WTC11 (cell line): ENCODE data around the gene ZFHX2. TPM values are rescaled to one million over a fixed set of nuclear protein-coding genes. Genes with fewer than 3 reads are reported as not detected.

ENCODE experiments used
- CREB1 ChIP-seq: sonication (generic); formaldehyde crosslinking; IDR thresholded peaks from 2 replicates; pipeline ENCODE4 v1.8.0; 2023; ENCODE audit warnings: mild to moderate bottlenecking, missing genetic modification reagents
- ELF4 ChIP-seq: sonication (generic); formaldehyde crosslinking; IDR thresholded peaks from 2 replicates; pipeline ENCODE4 v1.8.1; 2022; ENCODE audit warnings: low read depth, mild to moderate bottlenecking, moderate library complexity, missing genetic modification reagents
- EMX1 ChIP-seq: fragments of 250-450 bp; sonication (Bioruptor Pico); IDR thresholded peaks from 2 replicates; pipeline ENCODE4 v1.8.0; 2021; ENCODE audit warnings: mild to moderate bottlenecking
- FOXK1 ChIP-seq: sonication (generic); formaldehyde crosslinking; IDR thresholded peaks from 2 replicates; pipeline ENCODE4 v1.8.0; 2022; ENCODE audit warnings: mild to moderate bottlenecking, moderate library complexity, missing genetic modification reagents
- FOXP1 ChIP-seq: sonication (generic); formaldehyde crosslinking; IDR thresholded peaks from 2 replicates; pipeline ENCODE4 v1.8.0; 2022; ENCODE audit warnings: missing genetic modification reagents, mild to moderate bottlenecking, moderate library complexity, borderline replicate concordance
- GABPB1 ChIP-seq: sonication (generic); formaldehyde crosslinking; IDR thresholded peaks from 2 replicates; pipeline ENCODE4 v1.8.1; 2023; ENCODE audit warnings: mild to moderate bottlenecking, missing genetic modification reagents
- MXD4 ChIP-seq: fragments of 250-450 bp; sonication (Bioruptor Pico); IDR thresholded peaks from 2 replicates; pipeline ENCODE4 v1.8.0; 2021; ENCODE audit warnings: mild to moderate bottlenecking, moderate library complexity, borderline replicate concordance
- NFATC4 ChIP-seq: fragments of 250-450 bp; sonication (Bioruptor Pico); IDR thresholded peaks from 2 replicates; pipeline ENCODE4 v1.9.0; 2021; ENCODE audit warnings: mild to moderate bottlenecking
- NFYB ChIP-seq: sonication (generic); formaldehyde crosslinking; conservative IDR thresholded peaks from 2 replicates; pipeline ENCODE4 v1.8.0; 2022; ENCODE audit warnings: low read depth, missing genetic modification reagents
- NR2C2 ChIP-seq: sonication (generic); formaldehyde crosslinking; IDR thresholded peaks from 2 replicates; pipeline ENCODE4 v1.8.0; 2022; ENCODE audit warnings: mild to moderate bottlenecking, missing genetic modification reagents
- OVOL2 ChIP-seq: fragments of 250-450 bp; sonication (Bioruptor Pico); IDR thresholded peaks from 2 replicates; pipeline ENCODE4 v1.9.0; 2021; ENCODE audit warnings: mild to moderate bottlenecking, borderline replicate concordance
- RELA ChIP-seq: sonication (generic); formaldehyde crosslinking; IDR thresholded peaks from 2 replicates; pipeline ENCODE4 v1.8.1; 2022; ENCODE audit warnings: missing genetic modification reagents, mild to moderate bottlenecking, borderline replicate concordance
- TEAD1 ChIP-seq: sonication (generic); formaldehyde crosslinking; IDR thresholded peaks from 2 replicates; pipeline ENCODE4 v1.8.0; 2022; ENCODE audit warnings: mild to moderate bottlenecking, missing genetic modification reagents
- TP53 ChIP-seq: sonication (generic); formaldehyde crosslinking; IDR thresholded peaks from 2 replicates; pipeline ENCODE4 v1.8.1; 2023; ENCODE audit warnings: mild to moderate bottlenecking, missing genetic modification reagents
- ZNF138 ChIP-seq: sonication (generic); formaldehyde crosslinking; conservative IDR thresholded peaks from 2 replicates; pipeline ENCODE4 v1.8.1; 2022; ENCODE audit warnings: mild to moderate bottlenecking, moderate library complexity, missing genetic modification reagents
- ZNF219 ChIP-seq: sonication (generic); formaldehyde crosslinking; IDR thresholded peaks from 2 replicates; pipeline ENCODE4 v1.8.0; 2023; ENCODE audit warnings: missing genetic modification reagents, mild to moderate bottlenecking, borderline replicate concordance
- ZNF416 ChIP-seq: fragments of 250-450 bp; sonication (Bioruptor Pico); IDR thresholded peaks from 2 replicates; pipeline ENCODE4 v1.9.0; 2021; ENCODE audit warnings: mild to moderate bottlenecking, inconsistent platforms
- total RNA-seq: library from RNA; stranded (reverse); gene quantifications from 3 replicates; pipeline ENCODE4 v1.2.3, GENCODE V29; 2021
- TF ChIP-seq, protein P1 (sequence below): fragments of 250-450 bp; sonication (Bioruptor Pico); IDR thresholded peaks from 2 replicates; pipeline ENCODE4 v1.9.0; 2021; ENCODE audit warnings: mild to moderate bottlenecking
- TF ChIP-seq, protein P2 (sequence below): sonication (generic); formaldehyde crosslinking; conservative IDR thresholded peaks from 2 replicates; pipeline ENCODE4 v1.8.1; 2022; ENCODE audit warnings: mild to moderate bottlenecking, missing genetic modification reagents
- TF ChIP-seq, protein P3 (sequence below): fragments of 250-450 bp; sonication (Bioruptor Pico); IDR thresholded peaks from 2 replicates; pipeline ENCODE4 v1.9.0; 2021; ENCODE audit warnings: mild to moderate bottlenecking
- TF ChIP-seq, protein P4 (sequence below): sonication (generic); formaldehyde crosslinking; IDR thresholded peaks from 2 replicates; pipeline ENCODE4 v1.8.0; 2022; ENCODE audit warnings: mild to moderate bottlenecking, missing genetic modification reagents
- TF ChIP-seq, protein P5 (sequence below): sonication (generic); formaldehyde crosslinking; IDR thresholded peaks from 2 replicates; pipeline ENCODE4 v1.8.1; 2023; ENCODE audit warnings: mild to moderate bottlenecking, missing genetic modification reagents
- TF ChIP-seq, protein P6 (sequence below): fragments of 250-450 bp; sonication (Bioruptor Pico); IDR thresholded peaks from 2 replicates; pipeline ENCODE4 v2.1.2; 2022; ENCODE audit warnings: mild to moderate bottlenecking, moderate library complexity
- TF ChIP-seq, protein P7 (sequence below): fragments of 250-450 bp; sonication (Bioruptor Pico); IDR thresholded peaks from 2 replicates; pipeline ENCODE4 v1.9.0; 2021; ENCODE audit warnings: moderate library complexity, mild to moderate bottlenecking, inconsistent platforms, borderline replicate concordance
- TF ChIP-seq, protein P8 (sequence below): sonication (generic); formaldehyde crosslinking; IDR thresholded peaks from 2 replicates; pipeline ENCODE4 v1.8.1; 2022; ENCODE audit warnings: low read depth, missing genetic modification reagents, borderline replicate concordance
- TF ChIP-seq, protein P9 (sequence below): sonication (generic); formaldehyde crosslinking; IDR thresholded peaks from 2 replicates; pipeline ENCODE4 v1.8.1; 2022; ENCODE audit warnings: mild to moderate bottlenecking, missing genetic modification reagents, moderate library complexity, borderline replicate concordance

ZFHX2 gene
- total RNA-seq, 1 experiment from 2014 or later = 16.4 TPM

DNA sequence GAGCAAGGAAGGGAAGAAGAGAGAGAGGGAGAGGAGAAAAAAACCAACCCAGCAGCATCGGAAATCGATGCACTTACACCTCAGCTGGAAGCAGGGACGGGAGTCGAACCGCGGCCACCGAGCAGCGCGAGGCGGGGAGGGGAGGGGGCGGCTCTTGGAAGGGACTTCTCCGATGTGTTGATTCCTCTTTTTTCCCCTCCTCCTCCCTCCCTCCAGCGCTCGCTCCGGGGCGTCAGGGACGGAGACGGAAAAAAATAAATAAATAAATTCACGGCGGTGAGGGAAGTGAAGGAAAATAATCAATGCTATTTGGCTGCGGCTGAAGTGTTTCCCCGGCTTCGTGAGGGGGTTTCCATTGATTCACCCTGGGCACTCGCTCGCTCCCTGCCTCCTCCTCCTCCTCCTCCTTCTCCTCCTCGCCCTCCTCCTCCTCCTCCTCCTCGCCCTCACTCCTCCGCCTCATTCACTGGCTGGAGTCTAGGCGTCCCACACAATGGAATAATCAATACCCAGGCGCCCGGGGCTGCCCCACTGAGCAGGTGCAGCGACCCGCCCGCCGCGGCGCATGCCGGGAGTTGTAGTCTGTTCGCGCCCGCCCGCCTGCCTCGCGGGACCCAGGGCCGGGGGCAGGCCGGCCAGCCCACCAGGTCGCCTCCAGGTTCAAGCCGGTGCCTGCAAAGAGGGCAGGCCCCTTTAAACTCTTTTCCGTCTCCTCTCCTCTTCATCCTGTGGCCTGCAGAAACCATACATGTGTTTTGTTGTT is at the start of gene ZFHX2 (continued):
- TF ChIP-seq, protein P1, sequence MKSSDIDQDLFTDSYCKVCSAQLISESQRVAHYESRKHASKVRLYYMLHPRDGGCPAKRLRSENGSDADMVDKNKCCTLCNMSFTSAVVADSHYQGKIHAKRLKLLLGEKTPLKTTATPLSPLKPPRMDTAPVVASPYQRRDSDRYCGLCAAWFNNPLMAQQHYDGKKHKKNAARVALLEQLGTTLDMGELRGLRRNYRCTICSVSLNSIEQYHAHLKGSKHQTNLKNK (CRISPR knock-in tag) = no peak
- TF ChIP-seq NFATC4 (CRISPR knock-in tag) = no peak
- TF ChIP-seq TP53 (CRISPR knock-in tag) = no peak
- no peak for TF ChIP-seq CREB1 (CRISPR knock-in tag)
- TF ChIP-seq FOXP1 (CRISPR knock-in tag) = no peak
- TF ChIP-seq FOXK1 (CRISPR knock-in tag) = 0 out of 2 replicates have a peak, but pooled peaks have one; percentile 29
- TF ChIP-seq ELF4 = peak; percentile 97; the same call in 1 of the 2 replicates
- TF ChIP-seq, protein P2, sequence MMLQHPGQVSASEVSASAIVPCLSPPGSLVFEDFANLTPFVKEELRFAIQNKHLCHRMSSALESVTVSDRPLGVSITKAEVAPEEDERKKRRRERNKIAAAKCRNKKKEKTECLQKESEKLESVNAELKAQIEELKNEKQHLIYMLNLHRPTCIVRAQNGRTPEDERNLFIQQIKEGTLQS = no peak
- TF ChIP-seq, protein P3, sequence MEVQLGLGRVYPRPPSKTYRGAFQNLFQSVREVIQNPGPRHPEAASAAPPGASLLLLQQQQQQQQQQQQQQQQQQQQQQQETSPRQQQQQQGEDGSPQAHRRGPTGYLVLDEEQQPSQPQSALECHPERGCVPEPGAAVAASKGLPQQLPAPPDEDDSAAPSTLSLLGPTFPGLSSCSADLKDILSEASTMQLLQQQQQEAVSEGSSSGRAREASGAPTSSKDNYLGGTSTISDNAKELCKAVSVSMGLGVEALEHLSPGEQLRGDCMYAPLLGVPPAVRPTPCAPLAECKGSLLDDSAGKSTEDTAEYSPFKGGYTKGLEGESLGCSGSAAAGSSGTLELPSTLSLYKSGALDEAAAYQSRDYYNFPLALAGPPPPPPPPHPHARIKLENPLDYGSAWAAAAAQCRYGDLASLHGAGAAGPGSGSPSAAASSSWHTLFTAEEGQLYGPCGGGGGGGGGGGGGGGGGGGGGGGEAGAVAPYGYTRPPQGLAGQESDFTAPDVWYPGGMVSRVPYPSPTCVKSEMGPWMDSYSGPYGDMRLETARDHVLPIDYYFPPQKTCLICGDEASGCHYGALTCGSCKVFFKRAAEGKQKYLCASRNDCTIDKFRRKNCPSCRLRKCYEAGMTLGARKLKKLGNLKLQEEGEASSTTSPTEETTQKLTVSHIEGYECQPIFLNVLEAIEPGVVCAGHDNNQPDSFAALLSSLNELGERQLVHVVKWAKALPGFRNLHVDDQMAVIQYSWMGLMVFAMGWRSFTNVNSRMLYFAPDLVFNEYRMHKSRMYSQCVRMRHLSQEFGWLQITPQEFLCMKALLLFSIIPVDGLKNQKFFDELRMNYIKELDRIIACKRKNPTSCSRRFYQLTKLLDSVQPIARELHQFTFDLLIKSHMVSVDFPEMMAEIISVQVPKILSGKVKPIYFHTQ (CRISPR knock-in tag) = no peak
- no peak for TF ChIP-seq OVOL2
- TF ChIP-seq ZNF138 (CRISPR knock-in tag) = no peak
- TF ChIP-seq MXD4 = no peak
- peak; percentile 26; the same call in 1 of the 2 replicates for TF ChIP-seq TEAD1 (CRISPR knock-in tag)
- TF ChIP-seq, protein P4, sequence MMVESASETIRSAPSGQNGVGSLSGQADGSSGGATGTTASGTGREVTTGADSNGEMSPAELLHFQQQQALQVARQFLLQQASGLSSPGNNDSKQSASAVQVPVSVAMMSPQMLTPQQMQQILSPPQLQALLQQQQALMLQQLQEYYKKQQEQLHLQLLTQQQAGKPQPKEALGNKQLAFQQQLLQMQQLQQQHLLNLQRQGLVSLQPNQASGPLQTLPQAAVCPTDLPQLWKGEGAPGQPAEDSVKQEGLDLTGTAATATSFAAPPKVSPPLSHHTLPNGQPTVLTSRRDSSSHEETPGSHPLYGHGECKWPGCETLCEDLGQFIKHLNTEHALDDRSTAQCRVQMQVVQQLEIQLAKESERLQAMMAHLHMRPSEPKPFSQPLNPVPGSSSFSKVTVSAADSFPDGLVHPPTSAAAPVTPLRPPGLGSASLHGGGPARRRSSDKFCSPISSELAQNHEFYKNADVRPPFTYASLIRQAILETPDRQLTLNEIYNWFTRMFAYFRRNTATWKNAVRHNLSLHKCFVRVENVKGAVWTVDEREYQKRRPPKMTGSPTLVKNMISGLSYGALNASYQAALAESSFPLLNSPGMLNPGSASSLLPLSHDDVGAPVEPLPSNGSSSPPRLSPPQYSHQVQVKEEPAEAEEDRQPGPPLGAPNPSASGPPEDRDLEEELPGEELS (CRISPR knock-in tag) = no peak
- no peak for TF ChIP-seq RELA (CRISPR knock-in tag)
- no peak for TF ChIP-seq ZNF416 (CRISPR knock-in tag)
- no peak for TF ChIP-seq NR2C2 (CRISPR knock-in tag)
- TF ChIP-seq, protein P5, sequence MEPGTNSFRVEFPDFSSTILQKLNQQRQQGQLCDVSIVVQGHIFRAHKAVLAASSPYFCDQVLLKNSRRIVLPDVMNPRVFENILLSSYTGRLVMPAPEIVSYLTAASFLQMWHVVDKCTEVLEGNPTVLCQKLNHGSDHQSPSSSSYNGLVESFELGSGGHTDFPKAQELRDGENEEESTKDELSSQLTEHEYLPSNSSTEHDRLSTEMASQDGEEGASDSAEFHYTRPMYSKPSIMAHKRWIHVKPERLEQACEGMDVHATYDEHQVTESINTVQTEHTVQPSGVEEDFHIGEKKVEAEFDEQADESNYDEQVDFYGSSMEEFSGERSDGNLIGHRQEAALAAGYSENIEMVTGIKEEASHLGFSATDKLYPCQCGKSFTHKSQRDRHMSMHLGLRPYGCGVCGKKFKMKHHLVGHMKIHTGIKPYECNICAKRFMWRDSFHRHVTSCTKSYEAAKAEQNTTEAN (CRISPR knock-in tag) = 0 out of 2 replicates have a peak, but pooled peaks have one; percentile 33
- no peak for TF ChIP-seq ZNF219
- TF ChIP-seq EMX1 = no peak
- TF ChIP-seq, protein P6, sequence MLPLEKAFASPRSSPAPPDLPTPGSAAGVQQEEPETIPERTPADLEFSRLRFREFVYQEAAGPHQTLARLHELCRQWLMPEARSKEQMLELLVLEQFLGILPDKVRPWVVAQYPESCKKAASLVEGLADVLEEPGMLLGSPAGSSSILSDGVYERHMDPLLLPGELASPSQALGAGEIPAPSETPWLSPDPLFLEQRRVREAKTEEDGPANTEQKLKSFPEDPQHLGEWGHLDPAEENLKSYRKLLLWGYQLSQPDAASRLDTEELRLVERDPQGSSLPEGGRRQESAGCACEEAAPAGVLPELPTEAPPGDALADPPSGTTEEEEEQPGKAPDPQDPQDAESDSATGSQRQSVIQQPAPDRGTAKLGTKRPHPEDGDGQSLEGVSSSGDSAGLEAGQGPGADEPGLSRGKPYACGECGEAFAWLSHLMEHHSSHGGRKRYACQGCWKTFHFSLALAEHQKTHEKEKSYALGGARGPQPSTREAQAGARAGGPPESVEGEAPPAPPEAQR = no peak
- TF ChIP-seq, protein P7, sequence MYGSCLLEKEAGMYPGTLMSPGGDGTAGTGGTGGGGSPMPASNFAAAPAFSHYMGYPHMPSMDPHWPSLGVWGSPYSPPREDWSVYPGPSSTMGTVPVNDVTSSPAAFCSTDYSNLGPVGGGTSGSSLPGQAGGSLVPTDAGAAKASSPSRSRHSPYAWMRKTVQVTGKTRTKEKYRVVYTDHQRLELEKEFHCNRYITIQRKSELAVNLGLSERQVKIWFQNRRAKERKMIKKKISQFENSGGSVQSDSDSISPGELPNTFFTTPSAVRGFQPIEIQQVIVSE (CRISPR knock-in tag) = no peak
- TF ChIP-seq GABPB1 (CRISPR knock-in tag) = peak; percentile 36; the same call in 1 of the 2 replicates
- TF ChIP-seq, protein P8, sequence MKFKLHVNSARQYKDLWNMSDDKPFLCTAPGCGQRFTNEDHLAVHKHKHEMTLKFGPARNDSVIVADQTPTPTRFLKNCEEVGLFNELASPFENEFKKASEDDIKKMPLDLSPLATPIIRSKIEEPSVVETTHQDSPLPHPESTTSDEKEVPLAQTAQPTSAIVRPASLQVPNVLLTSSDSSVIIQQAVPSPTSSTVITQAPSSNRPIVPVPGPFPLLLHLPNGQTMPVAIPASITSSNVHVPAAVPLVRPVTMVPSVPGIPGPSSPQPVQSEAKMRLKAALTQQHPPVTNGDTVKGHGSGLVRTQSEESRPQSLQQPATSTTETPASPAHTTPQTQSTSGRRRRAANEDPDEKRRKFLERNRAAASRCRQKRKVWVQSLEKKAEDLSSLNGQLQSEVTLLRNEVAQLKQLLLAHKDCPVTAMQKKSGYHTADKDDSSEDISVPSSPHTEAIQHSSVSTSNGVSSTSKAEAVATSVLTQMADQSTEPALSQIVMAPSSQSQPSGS (CRISPR knock-in tag) = no peak
- no peak for TF ChIP-seq NFYB (CRISPR knock-in tag)
- TF ChIP-seq, protein P9, sequence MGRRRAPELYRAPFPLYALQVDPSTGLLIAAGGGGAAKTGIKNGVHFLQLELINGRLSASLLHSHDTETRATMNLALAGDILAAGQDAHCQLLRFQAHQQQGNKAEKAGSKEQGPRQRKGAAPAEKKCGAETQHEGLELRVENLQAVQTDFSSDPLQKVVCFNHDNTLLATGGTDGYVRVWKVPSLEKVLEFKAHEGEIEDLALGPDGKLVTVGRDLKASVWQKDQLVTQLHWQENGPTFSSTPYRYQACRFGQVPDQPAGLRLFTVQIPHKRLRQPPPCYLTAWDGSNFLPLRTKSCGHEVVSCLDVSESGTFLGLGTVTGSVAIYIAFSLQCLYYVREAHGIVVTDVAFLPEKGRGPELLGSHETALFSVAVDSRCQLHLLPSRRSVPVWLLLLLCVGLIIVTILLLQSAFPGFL (CRISPR knock-in tag) = no peak
